Measurements from ENCODE around the gene ADGRG3.
"Not testable (repeated sequence)": the region's sequence is repeated elsewhere in the genome, so short reads cannot be mapped to it uniquely, and the experiment has no call there.

ADGRG3 gene

GRCh38 chr16:57669476-57670162 lies 1.5 kb downstream of the ADGRG3 start:
- Histone ChIP-seq H3K4me3 (ENCODE audit: low read length) (no peak overlapping the region), H3K27ac (ENCODE audit: low read depth, low read length) (no peak overlapping the region), H4K20me1 (ENCODE audit: control insufficient read depth, insufficient read depth, low read depth, low read length) (no peaks in the 10 kb centered on the region), H3K9me3 (ENCODE audit: control insufficient read depth, insufficient read depth, low read length) (no peaks in the 10 kb centered on the region), H3K4me1 (ENCODE audit: control insufficient read depth, low read length) (no peaks in the 10 kb centered on the region), H3K4me2 (ENCODE audit: low read length) (no peak overlapping the region), H3K27me3 (ENCODE audit: control insufficient read depth, low read length) (peaks cover 17% of the 10 kb centered on the region; the same call in 1 of the 2 replicates), H3K36me3 (ENCODE audit: control insufficient read depth, low read length) (no peaks in the 10 kb centered on the region), H3F3A (ENCODE audit: control insufficient read depth, insufficient read depth) (no peaks in the 10 kb centered on the region), H3K79me2 (ENCODE audit: control insufficient read depth, low read length) (no peaks in the 10 kb centered on the region), H3K9me2 (replicated peaks; ENCODE audit: control insufficient read depth, low read length) (no peaks in the 10 kb centered on the region)
- TF ChIP-seq EZH2phosphoT487 (IDR thresholded peaks at IDR 0.05; ENCODE audit: borderline replicate concordance, low read length), result no peak
- TF ChIP-seq, protein P1, sequence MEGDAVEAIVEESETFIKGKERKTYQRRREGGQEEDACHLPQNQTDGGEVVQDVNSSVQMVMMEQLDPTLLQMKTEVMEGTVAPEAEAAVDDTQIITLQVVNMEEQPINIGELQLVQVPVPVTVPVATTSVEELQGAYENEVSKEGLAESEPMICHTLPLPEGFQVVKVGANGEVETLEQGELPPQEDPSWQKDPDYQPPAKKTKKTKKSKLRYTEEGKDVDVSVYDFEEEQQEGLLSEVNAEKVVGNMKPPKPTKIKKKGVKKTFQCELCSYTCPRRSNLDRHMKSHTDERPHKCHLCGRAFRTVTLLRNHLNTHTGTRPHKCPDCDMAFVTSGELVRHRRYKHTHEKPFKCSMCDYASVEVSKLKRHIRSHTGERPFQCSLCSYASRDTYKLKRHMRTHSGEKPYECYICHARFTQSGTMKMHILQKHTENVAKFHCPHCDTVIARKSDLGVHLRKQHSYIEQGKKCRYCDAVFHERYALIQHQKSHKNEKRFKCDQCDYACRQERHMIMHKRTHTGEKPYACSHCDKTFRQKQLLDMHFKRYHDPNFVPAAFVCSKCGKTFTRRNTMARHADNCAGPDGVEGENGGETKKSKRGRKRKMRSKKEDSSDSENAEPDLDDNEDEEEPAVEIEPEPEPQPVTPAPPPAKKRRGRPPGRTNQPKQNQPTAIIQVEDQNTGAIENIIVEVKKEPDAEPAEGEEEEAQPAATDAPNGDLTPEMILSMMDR (IDR thresholded peaks at IDR 0.05; ENCODE audit: low read depth, low read length, poor library complexity, severe bottlenecking), result no peak

- Histone ChIP-seq H4K20me1 (ENCODE audit: control insufficient read depth, insufficient read depth, low read depth, low read length) (no peaks in the 10 kb centered on the region), H3K27me3 (ENCODE audit: control insufficient read depth, low read length) (peaks cover 17% of the 10 kb centered on the region; the same call in 1 of the 2 replicates), H3K36me3 (ENCODE audit: control insufficient read depth, low read length) (no peaks in the 10 kb centered on the region), H3F3A (ENCODE audit: control insufficient read depth, insufficient read depth) (no peaks in the 10 kb centered on the region), H3K9me3 (ENCODE audit: control insufficient read depth, insufficient read depth, low read length) (no peaks in the 10 kb centered on the region), H3K79me2 (ENCODE audit: control insufficient read depth, low read length) (no peaks in the 10 kb centered on the region), H3K27ac (ENCODE audit: low read depth, low read length) (no peak overlapping the region), H3K4me1 (ENCODE audit: control insufficient read depth, low read length) (no peaks in the 10 kb centered on the region), H3K4me2 (ENCODE audit: low read length) (no peak overlapping the region), H3K9me2 (replicated peaks; ENCODE audit: control insufficient read depth, low read length) (no peaks in the 10 kb centered on the region), H3K4me3 (ENCODE audit: low read length) (no peak overlapping the region)
- no peak for TF ChIP-seq EZH2phosphoT487 (IDR thresholded peaks at IDR 0.05; ENCODE audit: borderline replicate concordance, low read length)
- TF ChIP-seq, protein P1 (IDR thresholded peaks at IDR 0.05; ENCODE audit: low read depth, low read length, poor library complexity, severe bottlenecking), result no peak
These were observed 2.1 kb downstream of the ADGRG3 start for GRCh38 chr16:57670196-57670595.

GRCh38 chr16:57671451-57671850 lies 3.3 kb downstream of the ADGRG3 start:
- H3K36me3 ChIP-seq (ENCODE audit: control insufficient read depth, low read length); H3K27ac ChIP-seq (ENCODE audit: low read depth, low read length); H3K4me3 ChIP-seq (ENCODE audit: low read length); H3K79me2 ChIP-seq (ENCODE audit: control insufficient read depth, low read length); H3K9me2 ChIP-seq (replicated peaks; ENCODE audit: control insufficient read depth, low read length); H4K20me1 ChIP-seq (ENCODE audit: control insufficient read depth, insufficient read depth, low read depth, low read length); H3K4me2 ChIP-seq (ENCODE audit: low read length); H3K9me3 ChIP-seq (ENCODE audit: control insufficient read depth, insufficient read depth, low read length); H3F3A ChIP-seq (ENCODE audit: control insufficient read depth, insufficient read depth); H3K4me1 ChIP-seq (ENCODE audit: control insufficient read depth, low read length): not testable (repeated sequence)
- H3K27me3 ChIP-seq (ENCODE audit: control insufficient read depth, low read length), result peaks cover 21% of the 10 kb centered on the region

- no peaks in the 10 kb centered on the region for H3K4me1 ChIP-seq (ENCODE audit: control insufficient read depth, low read length)
- H3K79me2 ChIP-seq (ENCODE audit: control insufficient read depth, low read length), result no peaks in the 10 kb centered on the region
- H4K20me1 ChIP-seq (ENCODE audit: control insufficient read depth, insufficient read depth, low read depth, low read length), result no peaks in the 10 kb centered on the region
- TF ChIP-seq EZH2phosphoT487 (IDR thresholded peaks at IDR 0.05; ENCODE audit: borderline replicate concordance, low read length), result no peak
- TF ChIP-seq, protein P1 (IDR thresholded peaks at IDR 0.05; ENCODE audit: low read depth, low read length, poor library complexity, severe bottlenecking), result no peak
- peaks cover 23% of the 10 kb centered on the region for H3K27me3 ChIP-seq (ENCODE audit: control insufficient read depth, low read length)
- H3K9me3 ChIP-seq (ENCODE audit: control insufficient read depth, insufficient read depth, low read length), result no peaks in the 10 kb centered on the region
- no peaks in the 10 kb centered on the region for H3K36me3 ChIP-seq (ENCODE audit: control insufficient read depth, low read length)
- no peak overlapping the region for H3K4me3 ChIP-seq (ENCODE audit: low read length)
- H3K9me2 ChIP-seq (replicated peaks; ENCODE audit: control insufficient read depth, low read length), result no peaks in the 10 kb centered on the region
- H3F3A ChIP-seq (ENCODE audit: control insufficient read depth, insufficient read depth), result no peaks in the 10 kb centered on the region
- no peak overlapping the region for H3K27ac ChIP-seq (ENCODE audit: low read depth, low read length)
- H3K4me2 ChIP-seq (ENCODE audit: low read length), result no peak overlapping the region
These were observed 4.3 kb downstream of the ADGRG3 start for GRCh38 chr16:57672416-57672815.

Measured in DOHH2 (cell line).